ENCODE data around the gene MOCS1. TPM values are rescaled to one million over a fixed set of nuclear protein-coding genes. Genes with fewer than 3 reads are reported as not detected.

Gene MOCS1
- total RNA-seq, 1 donor from 2014 or later = 15.9 TPM

DNA sequence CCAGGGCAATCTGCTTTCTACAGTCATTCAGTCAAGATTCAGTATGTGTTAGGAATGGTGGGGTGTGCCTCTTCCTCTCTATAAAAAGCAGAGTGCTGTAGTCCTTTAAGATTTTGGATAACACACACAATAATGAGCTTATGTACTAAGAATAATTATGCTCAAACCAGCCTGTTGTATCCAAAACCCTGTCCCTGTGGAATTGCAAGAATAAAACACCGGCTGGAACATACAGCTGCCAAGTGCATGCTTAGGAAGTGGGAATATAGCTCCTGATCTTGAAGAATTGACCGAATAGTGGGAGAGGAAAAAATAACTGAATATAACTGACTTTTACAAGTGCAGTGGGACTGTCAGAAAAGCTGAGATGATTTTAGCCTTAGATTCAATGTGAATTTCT, 979 bp upstream of the MOCS1 start:
- Mint-ChIP-seq H3K27me3 (peaks cover 10% of the 10 kb centered on the region), H3K36me3 (ENCODE audit: insufficient read depth) (no peaks in the 10 kb centered on the region), H3K4me1 (ENCODE audit: low read depth) (peaks cover 20% of the 10 kb centered on the region), H3K27ac (no peak overlapping the region), H3K4me3 (ENCODE audit: low read depth) (no peak overlapping the region), H3K9me3 (ENCODE audit: low read depth) (no peaks in the 10 kb centered on the region)
- TF ChIP-seq CTCF (IDR thresholded peaks at IDR 0.05; ENCODE audit: unreplicated experiment) = no peak
- no peak for DNase-seq (ENCODE audit: low spot score, unreplicated experiment)

DNA sequence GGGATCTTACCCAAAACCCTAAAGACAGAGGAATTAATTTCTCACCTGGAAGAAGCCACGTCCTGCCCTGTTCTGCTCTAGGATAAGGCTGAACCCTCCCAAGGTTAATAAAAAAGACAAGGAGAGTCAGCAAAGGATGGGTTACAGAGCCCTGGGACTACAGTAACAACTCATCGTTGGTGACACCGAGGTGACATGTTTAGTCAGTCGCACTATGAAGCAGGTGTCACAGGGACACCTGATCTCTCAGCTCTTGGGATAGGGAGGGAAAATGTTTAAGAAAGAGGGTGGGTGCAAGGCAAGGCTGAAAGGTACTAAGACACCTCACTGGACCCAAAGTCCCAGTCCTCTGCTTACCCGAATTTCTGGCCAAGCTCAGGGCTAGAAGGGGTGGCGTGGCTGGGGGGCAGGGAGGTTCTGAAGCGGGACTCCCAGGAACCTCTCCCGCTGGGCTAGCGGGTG, 562 bp downstream of the MOCS1 start:
- H3K27ac Mint-ChIP-seq = peak overlapping the region; percentile 47

DNA sequence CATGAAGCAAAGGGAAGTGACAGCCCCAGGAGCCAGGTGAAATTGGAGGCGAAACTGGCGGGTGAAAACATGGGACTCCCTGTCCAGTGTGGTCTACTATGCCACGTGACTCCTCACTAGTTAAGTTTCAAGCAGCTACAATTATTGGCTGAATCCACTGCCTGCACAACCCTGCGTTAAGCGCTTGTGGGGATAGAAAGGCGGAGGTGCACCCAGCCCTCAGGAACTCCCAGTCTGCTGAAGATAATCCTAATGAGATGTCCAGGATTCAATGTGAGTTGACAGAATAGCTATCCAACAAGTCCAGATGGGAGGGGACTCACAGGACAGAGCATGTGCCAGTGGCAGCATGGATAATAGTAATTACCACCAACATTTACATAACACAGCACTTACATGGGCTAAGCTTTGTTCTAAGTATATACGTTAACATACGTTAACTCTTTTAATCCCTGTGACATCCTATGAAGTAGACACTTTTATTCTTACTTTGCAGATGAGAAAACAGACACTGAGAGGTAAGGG, 1.8 kb downstream of the MOCS1 start:
- Mint-ChIP-seq H3K4me1 (ENCODE audit: low read depth) (peaks cover 20% of the 10 kb centered on the region), H3K36me3 (ENCODE audit: insufficient read depth) (peaks cover 2% of the 10 kb centered on the region), H3K27me3 (peaks cover 10% of the 10 kb centered on the region), H3K27ac (no peak overlapping the region), H3K4me3 (ENCODE audit: low read depth) (no peak overlapping the region), H3K9me3 (ENCODE audit: low read depth) (no peaks in the 10 kb centered on the region)
- no peak for TF ChIP-seq CTCF (IDR thresholded peaks at IDR 0.05; ENCODE audit: unreplicated experiment)
- no peak for DNase-seq (ENCODE audit: low spot score, unreplicated experiment)

More for the DNA sequence above, 562 bp downstream of the MOCS1 start:
- Mint-ChIP-seq H3K9me3 (ENCODE audit: low read depth) (no peaks in the 10 kb centered on the region), H3K4me3 (ENCODE audit: low read depth) (peak overlapping the region; percentile 83), H3K4me1 (ENCODE audit: low read depth) (peaks cover 22% of the 10 kb centered on the region), H3K27me3 (peaks cover 10% of the 10 kb centered on the region), H3K36me3 (ENCODE audit: insufficient read depth) (no peaks in the 10 kb centered on the region)
- no peak for DNase-seq (ENCODE audit: low spot score, unreplicated experiment)
- no peak for TF ChIP-seq CTCF (IDR thresholded peaks at IDR 0.05; ENCODE audit: unreplicated experiment)

DNA sequence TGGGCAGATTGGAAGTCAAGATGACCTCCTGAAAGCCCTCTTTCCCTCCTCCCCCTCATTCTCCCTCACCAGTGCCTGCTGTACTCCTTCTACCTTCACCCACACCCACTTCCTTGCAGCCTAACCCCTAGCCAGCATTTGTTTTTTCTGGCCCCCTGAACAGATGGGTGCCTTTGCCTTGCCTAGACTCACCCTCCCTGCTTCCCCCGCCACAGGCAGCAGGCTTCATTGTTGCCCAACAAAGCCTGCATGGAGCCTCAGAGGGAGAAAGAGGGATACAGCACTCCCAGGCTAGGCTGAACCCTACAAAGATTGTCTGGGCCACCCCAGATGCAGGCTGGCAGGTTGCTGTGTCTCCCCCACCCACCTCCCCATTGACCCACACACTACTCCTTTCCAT, 2.7 kb downstream of the MOCS1 start:
- Mint-ChIP-seq H3K36me3 (ENCODE audit: insufficient read depth) (peaks cover 2% of the 10 kb centered on the region), H3K27ac (no peak overlapping the region), H3K9me3 (ENCODE audit: low read depth) (no peaks in the 10 kb centered on the region), H3K4me3 (ENCODE audit: low read depth) (no peak overlapping the region), H3K27me3 (peaks cover 10% of the 10 kb centered on the region), H3K4me1 (ENCODE audit: low read depth) (peaks cover 20% of the 10 kb centered on the region)
- no peak for DNase-seq (ENCODE audit: low spot score, unreplicated experiment)
- no peak for TF ChIP-seq CTCF (IDR thresholded peaks at IDR 0.05; ENCODE audit: unreplicated experiment)

- H3K27ac Mint-ChIP-seq = no peak overlapping the region
- peaks cover 9% of the 10 kb centered on the region for H3K27me3 Mint-ChIP-seq
- peaks cover 20% of the 10 kb centered on the region for H3K4me1 Mint-ChIP-seq (ENCODE audit: low read depth)
- peaks cover 8% of the 10 kb centered on the region for H3K36me3 Mint-ChIP-seq (ENCODE audit: insufficient read depth)
- no peak for DNase-seq (ENCODE audit: low spot score, unreplicated experiment)
- peaks cover 4% of the 10 kb centered on the region for H3K9me3 Mint-ChIP-seq (ENCODE audit: low read depth)
- no peak overlapping the region for H3K4me3 Mint-ChIP-seq (ENCODE audit: low read depth)
- no peak for TF ChIP-seq CTCF (IDR thresholded peaks at IDR 0.05; ENCODE audit: unreplicated experiment)
Measured at GRCh38 chr6:39930540-39930939, 3.7 kb downstream of the MOCS1 start.
